Measurements from ENCODE around the gene SEC31B. TPM values are rescaled to one million over a fixed set of nuclear protein-coding genes. Genes with fewer than 3 reads are reported as not detected.

SEC31B gene
- total RNA-seq, 1 donor from 2014 or later = 13.2 TPM

GRCh38 chr10:100462709-100463108, 57.0 kb downstream of the SEC31B start, which contains the start of gene WNT8B:
WNT8B (plus strand) TSS chr10:100463009; CDS start chr10:100463169, 160 bp downstream.
- no peaks in the 10 kb centered on the region for H3K4me1 Mint-ChIP-seq (ENCODE audit: unreplicated experiment)
- no peaks in the 10 kb centered on the region for H3K36me3 Mint-ChIP-seq (ENCODE audit: low read depth, unreplicated experiment)
- no peak within 1 kb of the TSS for H3K27ac Mint-ChIP-seq (ENCODE audit: unreplicated experiment)
- TF ChIP-seq CTCF (IDR thresholded peaks at IDR 0.05; ENCODE audit: unreplicated experiment) = no peak
- H3K4me3 Mint-ChIP-seq (ENCODE audit: unreplicated experiment) = no peak within 1 kb of the TSS
- DNase-seq (ENCODE audit: low spot score) = no peak
- H3K9me3 Mint-ChIP-seq (ENCODE audit: unreplicated experiment) = no peaks in the 10 kb centered on the region
- peaks cover 4% of the 10 kb centered on the region for H3K27me3 Mint-ChIP-seq (ENCODE audit: unreplicated experiment)

- Mint-ChIP-seq H3K4me3 (ENCODE audit: unreplicated experiment) (no peak overlapping the region), H3K9me3 (ENCODE audit: unreplicated experiment) (no peaks in the 10 kb centered on the region), H3K27ac (ENCODE audit: unreplicated experiment) (no peak overlapping the region), H3K36me3 (ENCODE audit: low read depth, unreplicated experiment) (no peaks in the 10 kb centered on the region), H3K4me1 (ENCODE audit: unreplicated experiment) (no peaks in the 10 kb centered on the region), H3K27me3 (ENCODE audit: unreplicated experiment) (no peaks in the 10 kb centered on the region)
- DNase-seq (ENCODE audit: low spot score) = no peak
- no peak for TF ChIP-seq CTCF (IDR thresholded peaks at IDR 0.05; ENCODE audit: unreplicated experiment)
Observed at GRCh38 chr10:100448951-100449350, 70.7 kb downstream of the SEC31B start.

GRCh38 chr10:100447663-100448062, 72.0 kb downstream of the SEC31B start:
- Mint-ChIP-seq H3K36me3 (ENCODE audit: low read depth, unreplicated experiment) (no peaks in the 10 kb centered on the region), H3K27ac (ENCODE audit: unreplicated experiment) (no peak overlapping the region), H3K4me1 (ENCODE audit: unreplicated experiment) (no peaks in the 10 kb centered on the region), H3K4me3 (ENCODE audit: unreplicated experiment) (no peak overlapping the region), H3K9me3 (ENCODE audit: unreplicated experiment) (no peaks in the 10 kb centered on the region), H3K27me3 (ENCODE audit: unreplicated experiment) (no peaks in the 10 kb centered on the region)
- TF ChIP-seq CTCF (IDR thresholded peaks at IDR 0.05; ENCODE audit: unreplicated experiment) = no peak
- no peak for DNase-seq (ENCODE audit: low spot score)

- no peaks in the 10 kb centered on the region for H3K4me1 Mint-ChIP-seq (ENCODE audit: unreplicated experiment)
- H3K27ac Mint-ChIP-seq (ENCODE audit: unreplicated experiment) = no peak overlapping the region
- H3K36me3 Mint-ChIP-seq (ENCODE audit: low read depth, unreplicated experiment) = no peaks in the 10 kb centered on the region
- DNase-seq (ENCODE audit: low spot score) = no peak
- no peak for TF ChIP-seq CTCF (IDR thresholded peaks at IDR 0.05; ENCODE audit: unreplicated experiment)
- H3K9me3 Mint-ChIP-seq (ENCODE audit: unreplicated experiment) = no peaks in the 10 kb centered on the region
- no peak overlapping the region for H3K4me3 Mint-ChIP-seq (ENCODE audit: unreplicated experiment)
- H3K27me3 Mint-ChIP-seq (ENCODE audit: unreplicated experiment) = no peaks in the 10 kb centered on the region
Observed at GRCh38 chr10:100446130-100446761, 73.4 kb downstream of the SEC31B start.

GRCh38 chr10:100442548-100442947, 77.1 kb downstream of the SEC31B start:
- Mint-ChIP-seq H3K9me3 (ENCODE audit: unreplicated experiment) (no peaks in the 10 kb centered on the region), H3K27me3 (ENCODE audit: unreplicated experiment) (no peaks in the 10 kb centered on the region), H3K27ac (ENCODE audit: unreplicated experiment) (no peak overlapping the region), H3K4me3 (ENCODE audit: unreplicated experiment) (no peak overlapping the region), H3K4me1 (ENCODE audit: unreplicated experiment) (no peaks in the 10 kb centered on the region), H3K36me3 (ENCODE audit: low read depth, unreplicated experiment) (no peaks in the 10 kb centered on the region)
- no peak for TF ChIP-seq CTCF (IDR thresholded peaks at IDR 0.05; ENCODE audit: unreplicated experiment)
- no peak for DNase-seq (ENCODE audit: low spot score)
